Measurements from ENCODE around the gene MEGF9.
"Not testable (repeated sequence)": the region's sequence is repeated elsewhere in the genome, so short reads cannot be mapped to it uniquely, and the experiment has no call there.

The MEGF9 gene

DNA sequence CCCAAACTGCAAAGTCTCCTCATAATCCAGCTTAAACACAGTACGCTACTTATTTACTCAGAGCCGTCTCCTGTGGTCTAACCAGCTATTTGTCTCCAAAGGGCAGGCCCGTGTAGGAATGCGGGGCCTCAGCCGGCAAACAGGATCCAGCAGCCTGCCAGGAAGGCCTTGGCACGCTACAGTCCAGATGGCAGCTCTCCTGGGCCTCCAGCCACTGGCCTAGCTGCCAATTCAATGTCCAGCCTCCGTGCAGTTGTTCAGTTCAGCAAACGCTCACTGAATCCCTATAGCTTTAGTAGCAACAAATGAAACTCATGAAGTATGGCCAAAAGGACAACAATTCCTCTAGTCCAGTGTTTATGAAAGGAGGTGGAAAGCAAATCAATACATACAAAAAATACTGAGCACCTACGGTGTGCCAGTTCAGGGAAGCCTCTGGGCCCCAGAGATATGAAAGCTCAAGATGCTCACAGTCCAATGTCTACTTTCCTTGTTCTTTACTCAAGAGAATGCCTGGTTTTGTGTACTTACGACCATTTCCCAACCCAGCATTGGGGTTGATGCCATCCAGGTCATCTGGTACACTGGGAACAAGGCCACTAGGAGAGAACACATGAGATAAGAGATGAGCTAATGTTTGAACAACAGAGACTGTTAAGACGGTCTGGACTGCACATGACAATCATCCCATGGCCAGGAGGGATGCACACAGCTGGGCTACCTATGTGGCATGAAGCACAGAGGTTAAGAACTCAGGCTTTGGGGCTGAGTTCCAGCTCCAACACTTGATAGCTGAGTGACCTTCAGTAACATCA is 142.6 kb downstream of the MEGF9 start:
- DNase-seq (ENCODE audit: low spot score) = no peak

DNA sequence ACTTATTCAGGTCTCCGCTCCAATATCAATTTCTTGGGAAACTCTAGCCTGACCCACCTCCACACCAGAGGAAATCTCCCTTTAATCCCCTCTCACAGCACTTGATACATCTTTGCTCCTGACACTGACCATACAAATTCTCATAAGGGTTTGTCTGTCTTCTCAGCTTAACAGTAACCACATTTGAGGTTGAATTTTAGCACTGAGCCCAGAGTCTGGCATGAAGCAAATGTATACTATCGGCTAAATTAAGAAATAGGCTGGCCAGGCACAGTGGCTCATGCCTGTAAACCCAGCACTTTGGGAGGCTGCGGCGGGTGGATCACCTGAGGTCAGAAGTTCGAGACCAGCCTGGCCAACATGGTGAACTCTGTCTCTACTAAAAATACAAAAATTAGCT is 144.0 kb downstream of the MEGF9 start:
- DNase-seq (ENCODE audit: low spot score) = no peak

GRCh38 chr9:120569556-120569955 is 144.7 kb downstream of the MEGF9 start:
- no peak for DNase-seq (ENCODE audit: low spot score)

DNA sequence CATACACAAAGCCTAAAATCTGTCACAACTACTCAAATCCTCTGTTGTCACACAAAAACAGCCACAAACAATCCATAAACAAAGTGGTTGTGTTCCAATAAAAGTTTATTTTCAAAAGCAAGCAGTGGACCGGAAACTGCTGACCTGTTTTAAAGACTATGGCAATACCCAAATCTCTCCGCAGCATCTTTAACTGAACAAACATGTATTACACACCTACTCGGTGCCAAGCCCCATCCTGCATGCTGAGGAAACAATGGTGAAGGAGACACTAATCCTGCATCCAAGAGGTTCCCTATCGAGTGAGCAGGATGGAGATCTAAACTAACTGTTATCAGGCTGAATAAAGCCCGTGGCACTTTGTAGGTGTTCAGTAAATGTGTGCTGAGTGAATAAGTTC is 145.5 kb downstream of the MEGF9 start:
- no peak for DNase-seq (ENCODE audit: low spot score)

DNA sequence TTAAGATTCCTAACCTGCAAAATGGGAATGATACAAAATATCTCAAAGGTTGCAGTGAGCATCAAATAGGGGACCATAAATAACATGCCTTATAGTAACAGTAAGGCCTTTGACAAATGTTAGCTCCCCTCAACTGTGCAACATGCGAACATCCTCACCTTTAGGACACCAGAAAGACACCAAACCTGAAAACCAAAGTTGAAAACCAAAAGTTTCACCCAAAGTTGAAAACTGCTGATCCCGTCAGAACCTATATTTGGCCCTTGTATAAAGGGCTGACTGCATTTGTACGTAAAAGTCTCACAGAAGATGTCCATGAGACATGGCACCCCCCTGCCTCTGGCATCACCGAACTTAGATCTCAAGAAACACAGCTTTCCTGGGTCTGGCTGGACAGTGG is 146.4 kb downstream of the MEGF9 start:
- DNase-seq (ENCODE audit: low spot score) = no peak

DNA sequence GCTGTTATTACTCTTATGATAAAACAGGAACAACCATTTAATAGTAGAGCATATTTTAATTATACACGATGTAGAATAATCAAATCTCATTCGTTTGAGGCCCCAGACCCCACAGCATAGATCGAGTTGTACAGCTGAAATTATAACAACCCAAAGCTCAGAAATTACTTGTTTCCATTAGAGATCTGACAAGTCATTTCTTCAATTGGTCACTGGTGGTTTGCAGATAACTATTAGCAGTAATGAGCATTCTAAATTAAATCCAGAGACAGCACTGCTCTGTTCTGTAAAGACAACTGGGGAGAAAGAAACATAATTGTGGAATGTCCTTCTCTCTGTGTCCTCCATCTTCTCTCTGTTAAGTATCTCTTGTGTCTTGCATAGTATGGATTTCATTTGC is 147.2 kb downstream of the MEGF9 start:
- DNase-seq (ENCODE audit: low spot score) = no peak

DNA sequence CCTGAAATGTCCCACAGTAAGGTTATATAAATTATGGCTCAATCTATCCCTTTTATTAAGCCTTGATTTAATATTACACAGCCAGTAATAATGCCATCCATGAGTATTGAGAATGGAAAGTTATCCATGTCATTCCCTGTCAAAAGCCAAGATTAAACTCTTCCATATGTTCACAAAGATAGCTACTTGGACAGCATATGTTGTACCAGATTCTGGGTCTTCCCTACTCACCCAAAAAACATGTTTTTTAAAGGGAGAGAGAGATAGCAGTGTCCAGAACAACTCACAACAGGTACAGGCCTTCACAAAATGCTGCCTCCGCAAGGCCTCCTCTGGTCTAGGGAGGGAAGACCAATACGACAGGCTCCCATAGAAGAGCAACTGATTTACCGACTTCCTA is 149.7 kb downstream of the MEGF9 start:
- no peak for DNase-seq (ENCODE audit: low spot score)

- DNase-seq (ENCODE audit: low spot score) = no peak
Observed at GRCh38 chr9:120562861-120563443, 151.3 kb downstream of the MEGF9 start.

DNA sequence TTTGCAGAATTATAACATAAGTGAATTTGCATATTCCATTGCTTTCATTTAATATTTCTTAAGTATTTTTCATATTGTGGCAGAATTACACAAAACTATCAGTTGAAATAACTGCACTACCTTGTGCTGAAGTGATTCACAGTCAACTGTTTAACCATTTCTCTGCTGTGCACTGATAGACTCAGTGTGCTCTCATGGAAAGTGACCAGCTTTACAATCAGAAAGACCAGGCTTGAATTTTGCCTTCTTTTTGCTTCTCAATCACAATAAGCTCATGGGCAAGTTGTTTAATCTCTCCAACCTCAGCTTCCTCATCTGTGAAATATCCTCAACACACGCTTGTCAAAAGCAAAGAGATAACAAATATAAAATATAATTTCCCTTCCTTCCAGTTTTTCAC is 152.6 kb downstream of the MEGF9 start:
- DNase-seq (ENCODE audit: low spot score) = no peak

GRCh38 chr9:120559546-120559945 is 154.7 kb downstream of the MEGF9 start:
- no peak for DNase-seq (ENCODE audit: low spot score)

GRCh38 chr9:120558454-120558853 is 155.8 kb downstream of the MEGF9 start:
- no peak for DNase-seq (ENCODE audit: low spot score)

GRCh38 chr9:120557205-120557604 is 157.1 kb downstream of the MEGF9 start:
- no peak for DNase-seq (ENCODE audit: low spot score)

- DNase-seq (ENCODE audit: low spot score) = no peak
Observed at GRCh38 chr9:120556775-120557174, 157.5 kb downstream of the MEGF9 start.

DNA sequence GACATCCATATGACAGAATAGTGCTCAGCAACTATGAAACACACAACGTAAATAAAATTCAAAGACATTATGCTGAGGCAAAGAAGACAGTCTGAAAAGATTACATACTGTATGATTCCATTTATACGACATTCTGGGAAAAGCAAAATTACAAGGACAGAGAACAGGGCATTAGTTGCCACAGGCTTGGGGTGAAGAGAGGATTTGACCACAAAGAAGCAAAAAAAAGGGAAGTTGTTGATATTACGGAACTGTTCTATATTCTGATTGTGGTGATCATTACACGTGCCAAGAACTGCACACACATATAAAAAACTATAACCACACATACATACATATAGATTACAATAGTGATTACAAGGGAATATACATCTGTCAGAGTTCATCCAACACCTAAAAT is 158.4 kb downstream of the MEGF9 start:
- DNase-seq (ENCODE audit: low spot score) = no peak

- not testable (repeated sequence) for DNase-seq (ENCODE audit: low spot score)
Observed at GRCh38 chr9:120552210-120552704, 162.0 kb downstream of the MEGF9 start.

All from ecto neural progenitor cell (in vitro differentiated cells).